Naive thymus-derived CD4-positive, alpha-beta T cell (primary cell): ENCODE measurements around the gene SIGLEC11. TPM values are rescaled to one million over a fixed set of nuclear protein-coding genes. Genes with fewer than 3 reads are reported as not detected.
A peak's percentile ranks its signal among the peaks of the same experiment; 100 is the strongest.

Source experiments
- ATAC-seq: fragments of 150-1000 bp; cut with Tn5 transposase; 2 replicates; pipeline ENCODE4 v1.10.0; 2021; ENCODE audit warnings: mild to moderate bottlenecking, moderate library complexity
- CTCF ChIA-PET: fragments of 350-600 bp; sonication (Branson Sonifier 250); formaldehyde crosslinking; loops from one replicate; lab custom pipeline; 2021; ENCODE audit warnings: antibody characterized with exemption; lab: Charles Lee
- POLR2A ChIA-PET: fragments of 350-600 bp; sonication (Branson Sonifier 250); formaldehyde crosslinking; loops from one replicate; lab custom pipeline; 2021; ENCODE audit warnings: antibody characterized with exemption, inconsistent platforms; lab: Charles Lee
- DNase-seq, 9 donors: peaks; one replicate each; pipeline versions ENCODE4 v3.0.0 to v3.0.0-alpha.2; 2020 to 2022; ENCODE audit warnings: mixed read lengths in 1 of 9
- H3K27ac ChIP-seq: one replicate; pipeline ENCODE4 v1.7.0; 2013; ENCODE audit warnings: mild to moderate bottlenecking, low read depth, low read length, moderate library complexity
- H3K27me3 ChIP-seq, 2 donors: one replicate each; pipeline ENCODE4 v1.7.0; 2013; ENCODE audit warnings: low read length in 2 of 2, mild to moderate bottlenecking in 2 of 2, moderate library complexity in 2 of 2; ENCODE audit not compliant: control insufficient read depth in 2 of 2, insufficient read depth in 2 of 2
- H3K36me3 ChIP-seq, 3 experiments: 1 replicate in 2 of 3; 2 replicates in 1 of 3; pipeline ENCODE4 v1.7.0; 2013; ENCODE audit warnings: low read length in 3 of 3, mild to moderate bottlenecking in 3 of 3, moderate library complexity in 1 of 3; ENCODE audit not compliant: insufficient read depth in 3 of 3, control insufficient read depth in 2 of 3
- H3K4me1 ChIP-seq, 2 donors: one replicate each; pipeline ENCODE4 v1.7.0; 2013; ENCODE audit warnings: low read length in 2 of 2, mild to moderate bottlenecking in 2 of 2, moderate library complexity in 1 of 2; ENCODE audit not compliant: control insufficient read depth in 2 of 2, insufficient read depth in 2 of 2
- H3K4me3 ChIP-seq: 2 replicates; pipeline ENCODE4 v1.7.0; 2013; ENCODE audit warnings: mild to moderate bottlenecking, low read length
- H3K9me3 ChIP-seq, 3 experiments: 1 replicate in 2 of 3; 2 replicates in 1 of 3; pipeline ENCODE4 v1.7.0; 2013; ENCODE audit warnings: low read length in 3 of 3; ENCODE audit not compliant: control insufficient read depth in 2 of 3
- H3K27ac Mint-ChIP-seq, 9 donors: one replicate each; pipeline ENCODE4 v1.8.0; 2020 to 2022; ENCODE audit warnings: mixed read lengths in 9 of 9, mild to moderate bottlenecking in 8 of 9, moderate library complexity in 5 of 9, inconsistent platforms in 2 of 9
- H3K27me3 Mint-ChIP-seq, 5 donors: one replicate each; pipeline ENCODE4 v1.8.0; 2021 to 2022; ENCODE audit warnings: mixed read lengths in 5 of 5, mild to moderate bottlenecking in 1 of 5
- H3K36me3 Mint-ChIP-seq, 5 donors: one replicate each; pipeline ENCODE4 v1.8.0; 2020 to 2022; ENCODE audit warnings: mixed read lengths in 5 of 5, mild to moderate bottlenecking in 3 of 5, inconsistent platforms in 1 of 5
- H3K4me1 Mint-ChIP-seq, 7 donors: one replicate each; pipeline ENCODE4 v1.8.0; 2020 to 2022; ENCODE audit warnings: mixed read lengths in 7 of 7, mild to moderate bottlenecking in 3 of 7, inconsistent platforms in 1 of 7
- H3K4me3 Mint-ChIP-seq, 10 donors: one replicate each; pipeline ENCODE4 v1.8.0; 2020 to 2022; ENCODE audit warnings: mild to moderate bottlenecking in 10 of 10, mixed read lengths in 10 of 10, moderate library complexity in 6 of 10, inconsistent platforms in 2 of 10
- H3K9me3 Mint-ChIP-seq, 11 donors: one replicate each; pipeline ENCODE4 v1.8.0; 2020 to 2022; ENCODE audit warnings: mixed read lengths in 11 of 11, mild to moderate bottlenecking in 4 of 11, inconsistent platforms in 1 of 11, moderate library complexity in 1 of 11
- intact Hi-C, 2 donors: fragments of 100-400 bp; cut with micrococcal nuclease; formaldehyde crosslinking; loops; one replicate each; pipeline ENCODE4 v1.15.1; 2023
- polyA plus RNA-seq, 2 donors: library from polyadenylated mRNA; unstranded; fragments of 300-500 nt; fragmentation: Illumina TruSeq; gene quantifications; one replicate each; pipeline ENCODE4 v1.2.3, GENCODE V29; 2021
- total RNA-seq, 6 experiments: library from RNA in 5 of 6; stranded (reverse) in 5 of 6; gene quantifications; 1 replicate in 5 of 6; 2 replicates in 1 of 6; pipeline ENCODE4 v1.2.3 and lab custom pipeline; 2021 to 2026

SIGLEC11 gene
- total and polyA plus RNA-seq, 7 experiments from 2014 or later: 0.14 to 1.3 (median 0.39) TPM; not detected in 3

DNA sequence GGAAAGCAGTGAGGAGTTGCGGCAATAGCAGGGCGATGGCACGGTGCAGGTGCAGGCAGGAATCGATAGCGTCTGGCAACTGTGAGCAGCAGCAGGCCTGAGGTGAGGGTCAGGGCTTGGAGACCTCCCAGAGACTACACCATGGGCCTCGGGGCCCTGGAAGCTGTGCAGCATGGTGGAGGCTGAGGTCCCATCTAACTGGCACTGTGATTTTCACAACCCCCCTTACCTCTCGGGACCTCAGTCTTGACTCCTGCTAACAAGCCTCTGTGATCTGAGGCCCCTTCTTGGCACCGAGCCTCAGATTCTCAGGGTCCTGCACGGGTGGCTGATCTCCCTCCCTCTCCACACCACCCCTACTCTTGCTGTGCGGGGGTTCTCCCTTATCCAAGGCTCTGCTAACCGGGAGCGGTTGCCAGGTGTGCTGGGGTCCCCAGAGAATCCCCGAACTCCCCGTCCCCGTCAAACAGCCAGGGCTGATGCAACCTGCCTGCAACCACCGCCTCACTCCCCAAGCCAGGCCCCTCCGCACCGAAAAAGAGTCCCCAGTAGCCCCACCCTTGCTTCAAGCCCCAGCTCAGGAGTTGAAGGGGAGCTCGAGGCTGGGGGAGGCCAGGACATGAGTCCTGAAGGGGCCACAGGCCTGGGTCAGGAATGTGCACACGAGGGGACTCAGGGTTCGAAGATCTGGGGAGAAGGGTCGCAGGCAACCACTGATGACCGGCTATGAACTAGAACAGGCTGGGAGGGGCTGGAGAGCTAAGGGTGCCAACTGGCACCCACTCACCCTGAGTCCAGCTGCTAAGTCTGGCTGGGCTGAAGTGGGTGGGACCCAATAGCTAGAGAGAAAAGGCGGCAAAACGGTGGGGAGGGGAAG lies 36.7 kb downstream of the SIGLEC11 start:
- H3K36me3 ChIP-seq: peaks cover 0 to 61% (median 7%) of the 10 kb centered on the region in 3 experiments
- H3K9me3 ChIP-seq: no peaks in the 10 kb centered on the region
- peaks cover 10 to 12% of the 10 kb centered on the region in 2 donors for H3K4me1 ChIP-seq
- Mint-ChIP-seq H3K36me3 (peaks cover 0 to 34% (median 1%) of the 10 kb centered on the region in 5 donors), H3K27ac (no peak overlapping the region), H3K27me3 (no peaks in the 10 kb centered on the region), H3K9me3 (peaks cover 0 to 10% (median 0%) of the 10 kb centered on the region in 11 donors), H3K4me3 (no peak overlapping the region), H3K4me1 (peaks cover 29 to 62% (median 50%) of the 10 kb centered on the region in 7 donors)
- H3K4me3 ChIP-seq: no peak overlapping the region
- intact Hi-C loops: no loop called here
- CTCF ChIA-PET: interaction anchor here (0.6 kb wide), 1 partner anchor 69 kb away, joined by 3 read pairs; no protein-coding TSS in a partner anchor
- ATAC-seq: no peak
- H3K27ac ChIP-seq: no peak overlapping the region
- no peaks in the 10 kb centered on the region for H3K27me3 ChIP-seq
- POLR2A ChIA-PET: no interaction called here
- no peak for DNase-seq

DNA sequence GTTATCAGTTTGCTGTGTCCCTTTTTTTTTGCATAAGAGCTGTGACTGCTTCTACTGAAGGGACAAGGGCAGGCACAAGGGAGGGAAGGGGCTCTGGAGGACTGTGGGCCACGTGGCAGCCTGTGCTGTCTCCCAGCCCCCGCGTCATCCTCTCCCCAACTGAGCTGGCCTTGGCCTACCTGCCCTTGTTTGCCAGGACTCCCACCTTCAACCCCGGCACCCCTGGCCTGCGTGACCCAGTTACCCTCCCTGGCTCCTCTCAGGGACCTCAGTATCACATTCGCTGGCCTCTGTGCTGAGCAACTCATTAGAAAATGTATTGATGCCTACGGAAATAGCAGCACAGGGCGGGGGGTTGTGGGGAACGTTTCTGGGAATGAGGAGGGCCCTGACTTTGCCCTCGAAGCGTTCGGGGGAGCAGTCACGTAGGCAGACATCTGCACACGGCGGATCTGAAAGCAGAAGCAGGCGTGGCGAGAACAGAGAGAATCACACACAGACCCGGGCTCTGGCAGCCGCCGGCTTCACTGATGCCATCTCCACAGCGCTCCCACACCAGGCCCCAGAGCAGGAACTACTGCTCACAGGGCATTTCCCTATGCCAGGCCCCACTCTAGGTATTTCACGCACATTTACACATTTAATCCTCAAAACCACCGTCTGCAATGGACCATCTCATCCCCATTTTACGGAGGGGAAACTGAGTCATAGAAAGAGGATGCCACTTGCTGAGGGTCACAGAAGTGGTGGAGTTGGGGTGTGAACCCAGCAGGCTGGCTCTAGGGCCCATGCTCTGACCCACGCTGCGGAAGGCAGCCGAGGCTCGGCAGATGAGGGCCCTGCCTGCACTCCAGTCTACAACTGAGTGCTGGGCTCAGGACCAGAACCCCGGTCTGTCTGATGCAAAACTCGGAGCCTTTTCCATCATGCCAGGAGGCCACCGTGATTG lies 37.6 kb downstream of the SIGLEC11 start:
- H3K27me3 Mint-ChIP-seq: no peaks in the 10 kb centered on the region
- DNase-seq (no peak), ATAC-seq (peak; percentile 41)
- ChIA-PET CTCF (no interaction called here), POLR2A (interaction anchor here (0.6 kb wide), 1 partner anchor 212 kb away, joined by 5 read pairs; no protein-coding TSS in a partner anchor)
- intact Hi-C loops: no loop called here
- H3K36me3 Mint-ChIP-seq: peaks cover 0 to 30% (median 0%) of the 10 kb centered on the region in 5 donors
- Histone ChIP-seq H3K4me1 (peaks cover 10 to 12% of the 10 kb centered on the region in 2 donors), H3K9me3 (no peaks in the 10 kb centered on the region), H3K36me3 (peaks cover 0 to 58% (median 10%) of the 10 kb centered on the region in 3 experiments), H3K4me3 (no peak overlapping the region), H3K27me3 (no peaks in the 10 kb centered on the region), H3K27ac (no peak overlapping the region)
- H3K4me3 Mint-ChIP-seq: peak overlapping the region in 1 of 10 donors; percentile 41
- H3K27ac Mint-ChIP-seq: no peak overlapping the region
- peaks cover 0 to 6% (median 0%) of the 10 kb centered on the region in 11 donors for H3K9me3 Mint-ChIP-seq
- H3K4me1 Mint-ChIP-seq: peaks cover 26 to 59% (median 43%) of the 10 kb centered on the region in 7 donors

DNA sequence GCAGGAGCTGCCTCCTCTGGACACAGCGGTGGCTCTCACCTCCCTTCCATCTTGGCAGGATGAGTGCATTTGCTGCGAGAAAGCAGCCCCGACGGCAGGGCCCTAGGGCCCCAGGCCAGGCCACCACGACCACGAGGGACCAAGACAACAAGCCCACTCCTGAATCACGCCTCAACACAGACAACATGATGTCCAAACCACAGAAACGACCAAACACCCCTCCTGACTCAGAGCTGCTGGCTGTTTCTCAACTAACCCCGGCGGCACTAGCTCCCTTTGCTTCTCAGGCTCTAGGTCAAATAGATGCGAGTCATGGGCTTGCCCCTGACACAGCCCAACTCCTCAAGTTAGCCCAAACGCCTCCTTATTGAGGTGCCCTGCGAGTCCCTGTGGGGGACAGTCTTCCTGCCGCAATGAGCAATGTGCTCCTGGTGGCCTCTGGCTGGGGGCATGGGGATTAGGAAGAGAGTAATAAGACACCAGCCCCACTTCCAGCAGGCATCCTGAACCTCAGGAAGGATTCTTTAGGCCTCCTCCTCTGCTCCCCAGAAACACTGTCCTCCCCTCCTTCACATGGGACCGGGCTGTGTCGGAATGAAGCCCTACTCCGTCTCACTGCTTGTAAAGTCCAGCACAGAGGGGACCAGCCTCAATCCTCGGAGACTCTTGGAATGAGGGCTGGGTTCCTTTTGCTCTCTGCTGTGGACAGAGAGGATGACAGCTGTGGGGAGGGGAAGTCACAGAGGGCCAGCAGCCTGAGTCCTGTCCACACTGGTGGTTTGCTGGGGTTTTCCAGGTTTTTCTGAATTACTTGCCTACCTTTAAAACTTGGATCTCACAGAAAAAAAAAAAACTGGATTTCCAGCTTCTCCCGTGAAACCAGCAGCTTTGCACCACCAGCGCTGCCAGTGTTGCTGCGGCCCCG lies 38.8 kb downstream of the SIGLEC11 start:
- POLR2A ChIA-PET: interaction anchor here (0.6 kb wide), 1 partner anchor 211 kb away, joined by 5 read pairs; no protein-coding TSS in a partner anchor
- intact Hi-C loops: no loop called here
- peaks cover 18 to 53% (median 36%) of the 10 kb centered on the region in 7 donors for H3K4me1 Mint-ChIP-seq
- Histone ChIP-seq H3K27ac (no peak overlapping the region), H3K4me1 (peaks cover 0 to 3% of the 10 kb centered on the region in 2 donors), H3K4me3 (no peak overlapping the region), H3K36me3 (peaks cover 0 to 63% (median 13%) of the 10 kb centered on the region in 3 experiments), H3K27me3 (no peaks in the 10 kb centered on the region), H3K9me3 (no peaks in the 10 kb centered on the region)
- DNase-seq: no peak
- no peaks in the 10 kb centered on the region for H3K27me3 Mint-ChIP-seq
- peak; percentile 29 for ATAC-seq
- H3K27ac Mint-ChIP-seq: peak overlapping the region in 1 of 9 donors; percentile 32
- H3K4me3 Mint-ChIP-seq: no peak overlapping the region
- CTCF ChIA-PET: no interaction called here
- peaks cover 0 to 27% (median 3%) of the 10 kb centered on the region in 5 donors for H3K36me3 Mint-ChIP-seq
- H3K9me3 Mint-ChIP-seq: peaks cover 0 to 1% (median 0%) of the 10 kb centered on the region in 11 donors

DNA sequence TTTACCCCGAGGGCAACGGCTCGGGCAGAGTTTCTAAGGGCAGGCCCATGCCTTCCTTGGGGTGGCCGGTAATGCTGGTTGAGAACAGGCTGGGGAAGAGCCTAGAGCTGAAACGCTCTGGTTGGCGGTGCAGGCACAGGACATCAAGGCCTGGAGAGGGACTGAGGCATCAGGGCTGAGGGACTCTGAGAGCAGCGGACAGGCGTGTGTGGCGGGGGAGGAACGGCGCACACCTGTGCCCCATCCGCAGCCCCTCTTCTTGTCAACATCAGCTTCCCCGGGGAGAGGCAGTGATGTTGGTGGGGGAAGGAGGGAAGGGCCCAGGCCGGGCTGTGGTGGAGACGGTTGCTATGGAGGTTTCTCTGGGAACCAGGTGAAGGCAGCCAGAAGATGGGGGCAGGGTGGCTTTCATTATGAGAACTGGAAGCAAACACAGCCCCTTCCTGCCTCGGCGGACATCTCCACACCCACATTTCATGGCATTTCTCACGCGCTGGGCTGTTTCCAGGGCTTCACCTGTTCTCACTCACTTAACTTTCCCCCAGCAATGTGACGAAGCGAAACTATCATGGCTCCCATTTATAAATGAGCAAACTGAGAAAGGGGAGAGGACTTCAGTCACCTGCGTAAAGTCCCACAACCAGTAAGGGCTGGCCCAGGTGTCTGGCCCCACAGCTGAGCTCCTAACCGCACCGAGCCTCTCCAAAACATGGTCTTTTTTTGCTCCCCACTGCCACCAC lies 40.2 kb downstream of the SIGLEC11 start:
- H3K4me3 ChIP-seq: no peak overlapping the region
- H3K36me3 Mint-ChIP-seq: peaks cover 0 to 27% (median 7%) of the 10 kb centered on the region in 5 donors
- H3K27ac ChIP-seq: no peak overlapping the region
- ATAC-seq: no peak
- peaks cover 16 to 50% (median 32%) of the 10 kb centered on the region in 7 donors for H3K4me1 Mint-ChIP-seq
- no peaks in the 10 kb centered on the region for H3K9me3 ChIP-seq
- no peaks in the 10 kb centered on the region for H3K27me3 Mint-ChIP-seq
- intact Hi-C loops: no loop called here
- POLR2A ChIA-PET: no interaction called here
- CTCF ChIA-PET: no interaction called here
- no peaks in the 10 kb centered on the region for H3K27me3 ChIP-seq
- H3K9me3 Mint-ChIP-seq: peaks cover 0 to 1% (median 0%) of the 10 kb centered on the region in 11 donors
- no peak overlapping the region for H3K4me3 Mint-ChIP-seq
- DNase-seq: no peak
- H3K4me1 ChIP-seq: no peaks in the 10 kb centered on the region
- peak overlapping the region in 3 of 9 donors; percentile 27 to 71 (median 28) for H3K27ac Mint-ChIP-seq
- peaks cover 0 to 63% (median 13%) of the 10 kb centered on the region in 3 experiments for H3K36me3 ChIP-seq

DNA sequence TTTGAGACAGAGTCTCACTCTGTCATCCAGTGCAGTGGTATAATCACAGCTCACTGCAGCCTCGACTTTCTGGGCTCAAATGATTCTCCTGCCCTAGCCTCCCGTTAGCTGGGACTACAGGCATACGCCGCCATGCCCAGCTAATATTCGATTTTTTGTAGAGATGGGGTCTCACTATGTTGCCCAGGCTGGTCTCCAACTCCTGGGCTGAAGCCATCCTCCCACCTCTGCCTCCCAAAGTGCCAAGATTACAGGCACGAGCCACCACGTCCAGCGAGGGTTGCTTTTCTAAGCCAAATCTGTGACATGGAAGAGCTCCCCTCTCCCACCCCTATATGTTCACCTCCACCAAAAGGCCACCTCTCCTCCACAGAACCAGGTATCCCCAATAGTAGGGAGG lies 42.9 kb downstream of the SIGLEC11 start:
- H3K27ac Mint-ChIP-seq: peak overlapping the region in 3 of 9 donors; percentile 39 to 59 (median 46)
- no peak overlapping the region for H3K4me3 Mint-ChIP-seq
- ChIA-PET CTCF (no interaction called here), POLR2A (no interaction called here)
- ATAC-seq: no peak
- no peaks in the 10 kb centered on the region for H3K27me3 ChIP-seq
- no peaks in the 10 kb centered on the region for H3K9me3 ChIP-seq
- no peaks in the 10 kb centered on the region for H3K4me1 ChIP-seq
- intact Hi-C loops: no loop called here
- DNase-seq: no peak
- no peaks in the 10 kb centered on the region for H3K9me3 Mint-ChIP-seq
- no peak overlapping the region for H3K4me3 ChIP-seq
- H3K36me3 Mint-ChIP-seq: peaks cover 0 to 38% (median 23%) of the 10 kb centered on the region in 5 donors
- no peaks in the 10 kb centered on the region for H3K27me3 Mint-ChIP-seq
- H3K36me3 ChIP-seq: peaks cover 0 to 69% (median 9%) of the 10 kb centered on the region in 3 experiments
- peaks cover 23 to 38% (median 27%) of the 10 kb centered on the region in 7 donors for H3K4me1 Mint-ChIP-seq
- no peak overlapping the region for H3K27ac ChIP-seq
